Breast epithelium (tissue), 3 donors: Measurements from ENCODE around the gene RAB39A.

Source experiments
- CTCF ChIP-seq, 3 donors: fragments of 450-650 bp; IDR thresholded peaks; one replicate each; pipeline ENCODE4 v1.5.1; 2016 to 2017; ENCODE audit warnings: antibody characterized with exemption in 3 of 3, mild to moderate bottlenecking in 3 of 3, moderate library complexity in 3 of 3
- POLR2A ChIP-seq: fragments of 450-650 bp; IDR thresholded peaks from one replicate; pipeline ENCODE4 v1.6.1; 2016; ENCODE audit warnings: antibody characterized with exemption, mild to moderate bottlenecking, moderate library complexity

GRCh38 chr11:107963091-107963490 is 34.8 kb downstream of the RAB39A start:
- TF ChIP-seq CTCF (IDR thresholded peaks at IDR 0.05) (no peak), POLR2A (no peak)
